Stomach (tissue), 4 donors: Measurements from ENCODE around the gene CDKL1.
"Not testable (repeated sequence)": the region's sequence is repeated elsewhere in the genome, so short reads cannot be mapped to it uniquely, and the experiment has no call there.

Experiments used
- CTCF ChIP-seq, 7 experiments: fragments of 450-650 bp in 4 of 7; fragments of 200-600 bp in 3 of 7; sonication (generic) in 3 of 7; IDR thresholded peaks; one replicate each; pipeline ENCODE4 v1.5.1; 2016 to 2019; ENCODE audit warnings: antibody characterized with exemption in 7 of 7, control low read depth in 2 of 7, mild to moderate bottlenecking in 1 of 7
- EP300 ChIP-seq: sonication (generic); formaldehyde crosslinking; IDR thresholded peaks from one replicate; pipeline ENCODE4 v1.6.1; 2017; ENCODE audit warnings: antibody characterized with exemption

- not testable (repeated sequence) for TF ChIP-seq CTCF (IDR thresholded peaks at IDR 0.05); EP300
Observed at GRCh38 chr14:50314098-50314497, 82.6 kb downstream of the CDKL1 start.
